PC-9 (cell line): Measurements from ENCODE around the gene RASA1. TPM values are rescaled to one million over a fixed set of nuclear protein-coding genes. Genes with fewer than 3 reads are reported as not detected.

Experiments used
- BruUV-seq: library from RNA; stranded (reverse); fragments of 400-500 nt; replicated peaks from 2 replicates; lab custom pipeline; 2021; lab: Mats Ljungman, UMichigan
- CTCF ChIA-PET: fragments of 300-600 bp; sonication (Branson Sonifier 250); formaldehyde crosslinking; loops from one replicate; lab custom pipeline; 2022; ENCODE audit warnings: antibody characterized with exemption; lab: Charles Lee
- POLR2A ChIA-PET: fragments of 300-600 bp; sonication (Branson Sonifier 250); formaldehyde crosslinking; loops from one replicate; lab custom pipeline; 2022; ENCODE audit warnings: antibody characterized with exemption; ENCODE audit not compliant: unreplicated experiment; lab: Charles Lee
- DNase-seq, 2 experiments: peaks; one replicate each; pipeline versions ENCODE4 v3.0.0 to v3.0.0-alpha.2; 2015 to 2022; ENCODE audit warnings: mixed read lengths in 1 of 2
- H2AFZ ChIP-seq: fragments of 200-600 bp; sonication (generic); 2 replicates; pipeline ENCODE4 v1.8.1; 2017; ENCODE audit warnings: antibody characterized with exemption
- H3F3A ChIP-seq: fragments of 200-600 bp; sonication (generic); 2 replicates; pipeline ENCODE4 v1.8.1; 2017; ENCODE audit warnings: antibody characterized with exemption, mild to moderate bottlenecking, low read depth; ENCODE audit not compliant: insufficient read depth
- H3K27ac ChIP-seq: fragments of 200-600 bp; sonication (generic); 2 replicates; pipeline ENCODE4 v1.6.1; 2016; ENCODE audit warnings: mixed run types
- H3K27me3 ChIP-seq: fragments of 200-600 bp; sonication (generic); 2 replicates; pipeline ENCODE4 v1.6.1; 2016; ENCODE audit warnings: low read depth, mixed run types; ENCODE audit not compliant: insufficient read depth
- H3K36me3 ChIP-seq: fragments of 200-600 bp; sonication (generic); 2 replicates; pipeline ENCODE4 v1.6.1; 2016; ENCODE audit warnings: low read depth, mixed run types
- H3K4me1 ChIP-seq: fragments of 200-600 bp; sonication (generic); replicated peaks from 2 replicates; pipeline ENCODE4 v1.6.1; 2016; ENCODE audit warnings: mixed run types; ENCODE audit not compliant: insufficient read depth
- H3K4me2 ChIP-seq: fragments of 200-600 bp; sonication (generic); 2 replicates; pipeline ENCODE4 v1.6.1; 2017; ENCODE audit warnings: mixed run types
- H3K4me3 ChIP-seq: fragments of 200-600 bp; sonication (generic); 2 replicates; pipeline ENCODE4 v1.6.1; 2016; ENCODE audit warnings: mixed run types
- H3K79me2 ChIP-seq: fragments of 200-600 bp; sonication (generic); 2 replicates; pipeline ENCODE4 v1.6.1; 2017; ENCODE audit warnings: low read depth, mixed run types
- H3K9me2 ChIP-seq: fragments of 200-600 bp; sonication (generic); 2 replicates; pipeline ENCODE4 v1.8.1; 2017; ENCODE audit warnings: mild to moderate bottlenecking; ENCODE audit not compliant: insufficient read depth
- H3K9me3 ChIP-seq: fragments of 200-600 bp; sonication (generic); 2 replicates; pipeline ENCODE4 v1.8.1; 2016; ENCODE audit warnings: low read depth; ENCODE audit not compliant: insufficient read depth
- H4K20me1 ChIP-seq: fragments of 200-600 bp; sonication (generic); 2 replicates; pipeline ENCODE4 v1.8.1; 2017; ENCODE audit not compliant: insufficient read depth
- CTCF ChIP-seq: fragments of 200-600 bp; sonication (generic); conservative IDR thresholded peaks from 2 replicates; pipeline ENCODE4 v1.6.1; 2017; ENCODE audit warnings: mixed run types, antibody characterized with exemption, mild to moderate bottlenecking, moderate library complexity
- EZH2 ChIP-seq: fragments of 200-600 bp; sonication (generic); IDR thresholded peaks from 2 replicates; pipeline ENCODE4 v1.8.0; 2017; ENCODE audit warnings: antibody characterized with exemption, low read depth
- intact Hi-C: fragments of 100-400 bp; cut with micrococcal nuclease; formaldehyde crosslinking; loops from one replicate; pipeline ENCODE4 v1.10.0; 2022; ENCODE audit not compliant: unreplicated experiment
- total RNA-seq: library from RNA; stranded (reverse); gene quantifications from 2 replicates; pipeline ENCODE4 v1.2.3, GENCODE V29; 2021

The RASA1 gene
- total RNA-seq, 1 experiment from 2014 or later, result 66.6 TPM

DNA sequence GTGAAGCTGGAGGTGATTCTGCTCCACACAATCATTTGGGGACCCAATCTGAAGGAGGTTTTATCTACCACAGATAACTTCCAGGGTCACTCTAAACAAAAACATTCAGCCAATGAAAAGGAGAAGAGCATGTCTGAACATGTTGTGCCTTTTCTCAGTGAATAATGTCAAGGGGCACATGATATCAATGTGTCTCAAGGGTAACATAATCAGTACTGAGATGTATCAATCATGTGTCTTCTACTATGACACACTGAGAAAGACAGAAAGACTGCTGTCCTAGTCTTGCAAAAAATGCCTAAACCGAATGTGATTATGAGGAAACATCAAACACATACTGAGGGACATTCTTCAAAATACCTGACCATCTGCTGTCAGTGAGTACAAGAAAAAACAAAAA, 25.4 kb upstream of the RASA1 start:
- intact Hi-C loops, result no loop called here
- no peaks in the 10 kb centered on the region for H3K27me3 ChIP-seq
- H3K4me2 ChIP-seq, result no peak overlapping the region
- no peak overlapping the region for H3K27ac ChIP-seq
- H3K79me2 ChIP-seq, result no peaks in the 10 kb centered on the region
- no peaks in the 10 kb centered on the region for H3K36me3 ChIP-seq
- H3K9me2 ChIP-seq, result no peaks in the 10 kb centered on the region
- no peaks in the 10 kb centered on the region for H3K4me1 ChIP-seq
- H3K9me3 ChIP-seq, result no peaks in the 10 kb centered on the region
- no peak for TF ChIP-seq CTCF
- TF ChIP-seq EZH2, result no peak
- ChIA-PET CTCF (no interaction called here), POLR2A (no interaction called here)
- no TSS peak for BruUV-seq
- no peak overlapping the region for H3K4me3 ChIP-seq
- H3F3A ChIP-seq, result no peaks in the 10 kb centered on the region
- H4K20me1 ChIP-seq, result no peaks in the 10 kb centered on the region
- no peak for DNase-seq
- H2AFZ ChIP-seq, result no peak overlapping the region

DNA sequence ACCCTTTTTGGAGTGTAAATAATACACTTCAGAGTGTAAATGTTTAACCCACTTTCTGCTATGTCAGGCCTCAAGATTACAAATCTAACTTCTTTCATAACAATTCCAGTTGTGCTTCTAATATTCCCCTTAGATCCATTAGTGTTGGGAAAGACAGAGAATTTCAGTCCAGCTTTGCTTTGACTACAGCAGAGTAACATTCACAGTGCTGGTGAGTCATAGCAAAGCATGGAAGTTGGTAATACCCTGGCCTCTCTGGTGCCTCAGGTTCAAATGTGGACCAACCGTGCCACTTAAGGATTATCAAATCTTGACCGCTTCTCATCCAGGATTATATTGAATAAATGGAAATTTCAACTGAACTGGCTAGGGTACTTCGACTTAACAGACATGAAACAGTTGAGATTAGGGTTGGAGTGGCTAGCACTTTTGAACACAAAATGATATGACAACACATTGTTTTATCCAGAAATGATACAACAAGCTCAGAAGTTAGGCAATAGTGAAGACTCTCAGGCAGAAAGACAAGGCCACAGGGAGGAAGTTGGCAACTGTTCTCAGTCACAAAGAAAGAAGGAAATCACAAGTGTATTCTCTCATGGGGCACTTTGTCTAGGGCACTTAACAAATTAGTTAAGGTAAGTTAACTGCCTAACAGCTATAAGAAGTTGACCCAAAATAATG, 24.4 kb upstream of the RASA1 start:
- no peak overlapping the region for H3K4me2 ChIP-seq
- H3K79me2 ChIP-seq, result no peaks in the 10 kb centered on the region
- peak overlapping the region; percentile 5; the same call in 1 of the 2 replicates for H2AFZ ChIP-seq
- no peaks in the 10 kb centered on the region for H3K27me3 ChIP-seq
- no peak overlapping the region for H3K4me3 ChIP-seq
- no peak overlapping the region for H3K27ac ChIP-seq
- DNase-seq, result peak in 1 of 2 experiments; percentile 57
- H3K9me2 ChIP-seq, result no peaks in the 10 kb centered on the region
- TF ChIP-seq CTCF (no peak), EZH2 (no peak)
- CTCF ChIA-PET, result no interaction called here
- intact Hi-C loops, result no loop called here
- H3K4me1 ChIP-seq, result no peaks in the 10 kb centered on the region
- no peaks in the 10 kb centered on the region for H3K9me3 ChIP-seq
- no peaks in the 10 kb centered on the region for H3F3A ChIP-seq
- POLR2A ChIA-PET, result interaction anchor here (0.6 kb wide), 3 partner anchors 13 to 33 kb away, joined by 3 to 12 read pairs (median 7); partner anchors contain the start of gene RASA1
- no peaks in the 10 kb centered on the region for H4K20me1 ChIP-seq
- H3K36me3 ChIP-seq, result no peaks in the 10 kb centered on the region
- no TSS peak for BruUV-seq

DNA sequence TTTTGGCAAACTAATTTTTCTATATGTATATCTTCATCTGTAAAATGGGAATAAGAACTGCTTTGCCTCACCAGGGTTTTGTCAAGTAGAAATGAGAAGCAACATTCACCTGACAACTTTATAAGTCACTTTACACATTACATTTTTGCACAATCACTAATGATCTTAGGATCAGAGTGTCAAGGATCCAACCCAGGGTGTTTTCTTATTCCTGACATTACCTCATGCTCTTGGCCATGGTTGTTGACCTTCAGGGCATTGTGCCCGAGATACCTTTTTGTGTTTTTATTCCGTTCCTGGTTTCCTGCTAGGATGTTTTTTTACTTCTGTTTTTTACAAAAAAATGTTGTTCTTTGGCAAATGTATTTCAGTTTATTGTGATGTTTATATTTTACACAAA, 22.2 kb upstream of the RASA1 start:
- Histone ChIP-seq H3F3A (peaks cover 3% of the 10 kb centered on the region; the same call in 1 of the 2 replicates), H3K4me3 (no peak overlapping the region), H3K79me2 (no peaks in the 10 kb centered on the region), H2AFZ (no peak overlapping the region), H4K20me1 (no peaks in the 10 kb centered on the region), H3K27ac (no peak overlapping the region), H3K4me2 (no peak overlapping the region), H3K36me3 (no peaks in the 10 kb centered on the region), H3K4me1 (no peaks in the 10 kb centered on the region), H3K9me3 (no peaks in the 10 kb centered on the region), H3K27me3 (no peaks in the 10 kb centered on the region), H3K9me2 (no peaks in the 10 kb centered on the region)
- intact Hi-C loops, result no loop called here
- no peak for DNase-seq
- no TSS peak for BruUV-seq
- CTCF ChIA-PET, result no interaction called here
- TF ChIP-seq EZH2 (no peak), CTCF (no peak)
- POLR2A ChIA-PET, result no interaction called here
